Measurements from ENCODE around the gene SUN2.

SUN2 gene

GRCh38 chr22:38802671-38803121, 46.9 kb upstream of the SUN2 start (continued):
- TF ChIP-seq ZNF18 (tag by site-specific recombination; IDR thresholded peaks at IDR 0.05) (no peak), ZFP41 (tag by site-specific recombination; IDR thresholded peaks at IDR 0.05; ENCODE audit: borderline replicate concordance) (no peak), SCRT1 (tag by site-specific recombination; IDR thresholded peaks at IDR 0.05; ENCODE audit: borderline replicate concordance) (no peak), ZBTB44 (tag by site-specific recombination; IDR thresholded peaks at IDR 0.05) (no peak), ZNF585B (tag by site-specific recombination; IDR thresholded peaks at IDR 0.05) (no peak), ZNF174 (tag by site-specific recombination; IDR thresholded peaks at IDR 0.05) (no peak), BCL6B (tag by site-specific recombination; IDR thresholded peaks at IDR 0.05) (no peak), ZIC2 (tag by site-specific recombination; IDR thresholded peaks at IDR 0.05) (peak; percentile 76), ZNF169 (tag by site-specific recombination; IDR thresholded peaks at IDR 0.05) (no peak), ELK4 (IDR thresholded peaks at IDR 0.05; ENCODE audit: borderline replicate concordance, low read depth, low read length) (no peak), KLF9 (tag by site-specific recombination; IDR thresholded peaks at IDR 0.05; ENCODE audit: low read depth) (no peak), ZNF530 (tag by site-specific recombination; IDR thresholded peaks at IDR 0.05; ENCODE audit: low read depth) (no peak), ZNF16 (tag by site-specific recombination; IDR thresholded peaks at IDR 0.05; ENCODE audit: low read depth) (no peak), ZNF324 (tag by site-specific recombination; IDR thresholded peaks at IDR 0.05) (no peak), ZNF792 (tag by site-specific recombination; IDR thresholded peaks at IDR 0.05) (no peak), ZNF2 (tag by site-specific recombination; IDR thresholded peaks at IDR 0.05) (no peak), ZBTB8A (tag by site-specific recombination; IDR thresholded peaks at IDR 0.05) (no peak), ZBTB21 (tag by site-specific recombination; IDR thresholded peaks at IDR 0.05) (peak; percentile 46; the same call in 1 of the 2 replicates), PRDM4 (tag by site-specific recombination; IDR thresholded peaks at IDR 0.05) (no peak), ZSCAN5A (tag by site-specific recombination; IDR thresholded peaks at IDR 0.05) (no peak), HOXC10 (CRISPR knock-in tag; IDR thresholded peaks at IDR 0.05) (no peak), KLF7 (tag by site-specific recombination; IDR thresholded peaks at IDR 0.05; ENCODE audit: borderline replicate concordance) (no peak), ZNF660 (tag by site-specific recombination; IDR thresholded peaks at IDR 0.05) (no peak), ZBTB17 (tag by site-specific recombination; IDR thresholded peaks at IDR 0.05) (peak; percentile 53; the same call in 1 of the 2 replicates), TSHZ1 (tag by site-specific recombination; IDR thresholded peaks at IDR 0.05; ENCODE audit: borderline replicate concordance) (no peak), ZNF701 (tag by site-specific recombination; IDR thresholded peaks at IDR 0.05) (no peak), ZBTB48 (tag by site-specific recombination; IDR thresholded peaks at IDR 0.05) (peak; percentile 67; the same call in 1 of the 2 replicates)

Measured in HEK293 (cell line).